Keratinocyte (primary cell): Measurements from ENCODE around the gene RAPGEF4. TPM values are rescaled to one million over a fixed set of nuclear protein-coding genes. Genes with fewer than 3 reads are reported as not detected.

Experiments used
- DNase-seq: peaks from one replicate; pipeline ENCODE4 v3.0.0-alpha.2; 2011; ENCODE audit warnings: low read depth, missing footprints, low spot score
- FAIRE-seq: peaks from 2 replicates; lab custom pipeline; 2011; peaks lifted over from hg19 to GRCh38; lab: Jason Lieb, UNC
- H2AFZ ChIP-seq: 2 replicates; pipeline ENCODE4 v1.6.0; 2012; ENCODE audit warnings: low read length, control low read depth, inconsistent platforms; ENCODE audit not compliant: control insufficient read depth
- H3K27ac ChIP-seq: 2 replicates; pipeline ENCODE4 v1.5.1; 2011; ENCODE audit warnings: low read length; ENCODE audit not compliant: control insufficient read depth, insufficient read depth
- H3K27me3 ChIP-seq: 3 replicates; pipeline ENCODE4 v1.6.0; 2011; ENCODE audit warnings: low read length; ENCODE audit not compliant: control insufficient read depth, insufficient read depth; ENCODE audit errors: extremely low read depth
- H3K36me3 ChIP-seq, 2 experiments: 2 replicates in 1 of 2; 3 replicates in 1 of 2; pipeline ENCODE4 v1.5.1; 2011; ENCODE audit warnings: low read length in 2 of 2, mild to moderate bottlenecking in 1 of 2; ENCODE audit not compliant: control insufficient read depth in 2 of 2, insufficient read depth in 2 of 2; ENCODE audit errors: extremely low read depth in 1 of 2
- H3K4me1 ChIP-seq: 3 replicates; pipeline ENCODE4 v1.5.1; 2011; ENCODE audit warnings: low read length; ENCODE audit not compliant: control insufficient read depth, insufficient read depth; ENCODE audit errors: extremely low read depth
- H3K4me2 ChIP-seq: 3 replicates; pipeline ENCODE4 v1.6.0; 2011; ENCODE audit warnings: low read depth, low read length; ENCODE audit not compliant: control insufficient read depth, insufficient read depth; ENCODE audit errors: extremely low read depth
- H3K4me3 ChIP-seq, 3 experiments: fragments of 200-600 bp in 1 of 3; sonication (generic) in 1 of 3; 2 replicates in 2 of 3; 3 replicates in 1 of 3; pipeline ENCODE4 v1.5.1; 2011 to 2016; ENCODE audit warnings: low read length in 3 of 3, mild to moderate bottlenecking in 3 of 3, control low read depth in 2 of 3, inconsistent platforms in 1 of 3, low read depth in 1 of 3, mixed read lengths in 1 of 3, mixed run types in 1 of 3, moderate library complexity in 1 of 3; ENCODE audit not compliant: control insufficient read depth in 2 of 3, insufficient read depth in 2 of 3; ENCODE audit errors: extremely low read depth in 1 of 3
- H3K79me2 ChIP-seq: 2 replicates; pipeline ENCODE4 v1.6.0; 2012; ENCODE audit warnings: low read length; ENCODE audit not compliant: control insufficient read depth, insufficient read depth
- H3K9ac ChIP-seq: 3 replicates; pipeline ENCODE4 v1.6.0; 2011; ENCODE audit warnings: low read length; ENCODE audit not compliant: control insufficient read depth, insufficient read depth; ENCODE audit errors: extremely low read depth
- H3K9me1 ChIP-seq: 3 replicates; pipeline ENCODE4 v1.6.0; 2011; ENCODE audit warnings: low read length; ENCODE audit not compliant: control insufficient read depth, insufficient read depth; ENCODE audit errors: extremely low read depth
- H3K9me3 ChIP-seq: 2 replicates; pipeline ENCODE4 v1.5.1; 2012; ENCODE audit warnings: low read depth, low read length; ENCODE audit not compliant: control insufficient read depth
- H4K20me1 ChIP-seq: 3 replicates; pipeline ENCODE4 v1.6.0; 2011; ENCODE audit warnings: low read length; ENCODE audit not compliant: control insufficient read depth, insufficient read depth; ENCODE audit errors: extremely low read depth
- CTCF ChIP-seq, 3 experiments: IDR thresholded peaks in 1 of 3; conservative IDR thresholded peaks in 1 of 3; optimal IDR thresholded peaks in 1 of 3; 2 replicates in 2 of 3; 3 replicates in 1 of 3; pipeline versions ENCODE3 to v1.5.1; 2011; ENCODE audit warnings: low read length in 3 of 3, mild to moderate bottlenecking in 3 of 3, moderate library complexity in 2 of 3, control low read depth in 1 of 3, inconsistent platforms in 1 of 3; ENCODE audit not compliant: insufficient read depth in 2 of 3; ENCODE audit errors: extremely low read depth in 1 of 3
- EZH2 ChIP-seq: IDR thresholded peaks from one replicate; pipeline ENCODE4 v1.6.1; 2012; ENCODE audit warnings: inconsistent platforms, mild to moderate bottlenecking, low read length, moderate library complexity
- dilution Hi-C: fragments of 300-500 bp; cut with MboI; formaldehyde crosslinking; loops from one replicate; pipeline ENCODE4 v1.7.0; 2020; ENCODE audit warnings: low sequenced_read_pairs; ENCODE audit not compliant: extremely low pct_ligation_motif_present
- polyA plus RNA-seq, 5 experiments: library from polyadenylated mRNA; depleted of rRNA in 3 of 5; stranded (reverse) in 3 of 5; stranded (forward) in 1 of 5; unstranded in 1 of 5; fragments of >200 nt; gene quantifications; 1 replicate in 1 of 5; 2 replicates in 3 of 5; 3 replicates in 1 of 5; pipeline versions ENCODE4 v1.2.1 to v1.2.3, GENCODE V29; 2011 to 2012; ENCODE audit warnings: missing spikeins in 2 of 5, low read depth in 1 of 5, low replicate concordance in 1 of 5

The RAPGEF4 gene
- polyA plus RNA-seq, 1 donor (not counting 4 experiments of a cell fraction or from before 2014, with no cell fraction given) = 1.6 TPM

- H3K27ac ChIP-seq = no peak overlapping the region
- peaks cover 7% of the 10 kb centered on the region for H3K4me1 ChIP-seq
- no peaks in the 10 kb centered on the region for H3K9me1 ChIP-seq
- TF ChIP-seq EZH2 = no peak
- no peak overlapping the region for H3K4me2 ChIP-seq
- FAIRE-seq (no peak), DNase-seq (no peak)
- H3K36me3 ChIP-seq = no peaks in the 10 kb centered on the region
- no peaks in the 10 kb centered on the region for H4K20me1 ChIP-seq
- H2AFZ ChIP-seq = no peak overlapping the region
- H3K79me2 ChIP-seq = no peaks in the 10 kb centered on the region
- dilution Hi-C loops = no loop called here
- no peak overlapping the region for H3K9ac ChIP-seq
- no peaks in the 10 kb centered on the region for H3K27me3 ChIP-seq
- H3K9me3 ChIP-seq = no peaks in the 10 kb centered on the region
- H3K4me3 ChIP-seq = no peak overlapping the region
Observed at GRCh38 chr2:173058673-173059072, 323.0 kb downstream of the RAPGEF4 start.

- FAIRE-seq (no peak), DNase-seq (no peak)
- Histone ChIP-seq H3K9me3 (no peaks in the 10 kb centered on the region), H3K4me3 (no peak overlapping the region), H3K4me2 (no peak overlapping the region), H4K20me1 (no peaks in the 10 kb centered on the region), H3K36me3 (no peaks in the 10 kb centered on the region), H3K9me1 (no peaks in the 10 kb centered on the region), H3K27ac (no peak overlapping the region), H2AFZ (no peak overlapping the region), H3K4me1 (peaks cover 13% of the 10 kb centered on the region), H3K9ac (no peak overlapping the region), H3K79me2 (no peaks in the 10 kb centered on the region), H3K27me3 (no peaks in the 10 kb centered on the region)
- TF ChIP-seq EZH2 = no peak
- TF ChIP-seq CTCF (optimal IDR thresholded peaks at IDR 0.05 in 1 of 3, IDR thresholded peaks at IDR 0.05 in 1 of 3, conservative IDR thresholded peaks at IDR 0.05 in 1 of 3; ENCODE audit: extremely low read depth in 1 of 3, insufficient read depth in 2 of 3, low read length in 3 of 3) = no peak
- dilution Hi-C loops = no loop called here
Observed at GRCh38 chr2:173059292-173059691, 323.6 kb downstream of the RAPGEF4 start.

- Histone ChIP-seq H3K4me3 (no peak overlapping the region), H3K9ac (no peak overlapping the region), H2AFZ (peak overlapping the region; percentile 6), H3K27me3 (no peaks in the 10 kb centered on the region), H3K36me3 (no peaks in the 10 kb centered on the region), H3K27ac (no peak overlapping the region), H3K4me1 (peaks cover 14% of the 10 kb centered on the region), H3K9me3 (no peaks in the 10 kb centered on the region), H4K20me1 (no peaks in the 10 kb centered on the region), H3K79me2 (no peaks in the 10 kb centered on the region), H3K9me1 (no peaks in the 10 kb centered on the region), H3K4me2 (no peak overlapping the region)
- dilution Hi-C loops = no loop called here
- peak; percentile 29 for FAIRE-seq
- no peak for DNase-seq
- TF ChIP-seq EZH2 (no peak), CTCF (optimal IDR thresholded peaks at IDR 0.05 in 1 of 3, IDR thresholded peaks at IDR 0.05 in 1 of 3, conservative IDR thresholded peaks at IDR 0.05 in 1 of 3; ENCODE audit: extremely low read depth in 1 of 3, insufficient read depth in 2 of 3, low read length in 3 of 3) (no peak)
Observed at GRCh38 chr2:173059971-173060461, 324.4 kb downstream of the RAPGEF4 start.
